ENCODE results near the gene CHN2.

DNA sequence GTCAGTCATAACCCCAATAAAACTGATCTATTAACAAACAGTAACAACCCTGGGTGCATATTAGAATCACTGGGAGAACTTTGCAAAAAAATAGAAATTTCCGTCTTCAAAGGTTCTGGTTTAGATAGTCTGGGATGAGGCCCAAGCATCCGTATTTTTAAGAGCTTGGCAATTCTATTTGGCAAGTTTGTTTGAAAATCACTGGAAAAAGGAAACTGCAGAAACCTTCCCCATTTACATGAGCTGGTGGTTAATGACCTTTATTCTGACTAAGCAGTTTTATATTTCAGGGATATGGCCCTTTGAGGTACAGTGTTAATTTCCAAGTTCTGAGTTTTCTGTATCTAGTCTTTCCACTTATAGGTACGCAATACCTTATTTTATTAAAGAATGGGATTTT, 253.3 kb downstream of the CHN2 start:
- TF ChIP-seq CTCF (IDR thresholded peaks at IDR 0.05) (no peak), POLR2A (IDR thresholded peaks at IDR 0.05) (no peak)
